MCF 10A (cell line): ENCODE results near the gene MAP3K3. TPM values are rescaled to one million over a fixed set of nuclear protein-coding genes. Genes with fewer than 3 reads are reported as not detected.

Experiments
- BruUV-seq: library from RNA; stranded (reverse); fragments of 400-500 nt; replicated peaks from 2 replicates; lab custom pipeline; 2021; lab: Mats Ljungman, UMichigan
- CTCF ChIA-PET: fragments of 300-600 bp; sonication (Branson Sonifier 250); formaldehyde crosslinking; extraction: SDS; loops from one replicate; lab custom pipeline; 2021; ENCODE audit warnings: antibody characterized with exemption, inconsistent platforms; lab: Yijun Ruan, JAX
- POLR2A ChIA-PET: fragments of 300-600, 350-650 bp; sonication (Branson Sonifier 250); formaldehyde crosslinking; extraction: SDS; loops from one replicate; lab custom pipeline; 2020; ENCODE audit warnings: antibody characterized with exemption, inconsistent platforms; lab: Yijun Ruan, JAX
- DNase-seq: peaks from one replicate; pipeline ENCODE4 v3.0.0-alpha.2; 2018; ENCODE audit not compliant: unreplicated experiment
- H3K27ac Mint-ChIP-seq: one replicate; pipeline ENCODE4 v1.8.0; 2022; ENCODE audit warnings: mild to moderate bottlenecking, low read depth, mixed read lengths; ENCODE audit not compliant: unreplicated experiment
- H3K27me3 Mint-ChIP-seq: one replicate; pipeline ENCODE4 v1.8.0; 2022; ENCODE audit warnings: mixed read lengths; ENCODE audit not compliant: insufficient read depth, unreplicated experiment
- H3K36me3 Mint-ChIP-seq: one replicate; pipeline ENCODE4 v1.8.0; 2022; ENCODE audit warnings: mild to moderate bottlenecking, moderate library complexity, mixed read lengths; ENCODE audit not compliant: insufficient read depth, unreplicated experiment
- H3K4me1 Mint-ChIP-seq: one replicate; pipeline ENCODE4 v1.8.0; 2022; ENCODE audit warnings: mixed read lengths; ENCODE audit not compliant: insufficient read depth, unreplicated experiment
- H3K4me3 Mint-ChIP-seq: one replicate; pipeline ENCODE4 v1.8.0; 2022; ENCODE audit warnings: mild to moderate bottlenecking, moderate library complexity, mixed read lengths; ENCODE audit not compliant: unreplicated experiment
- H3K9me3 Mint-ChIP-seq: one replicate; pipeline ENCODE4 v1.8.0; 2022; ENCODE audit warnings: mixed read lengths; ENCODE audit not compliant: unreplicated experiment
- CTCF ChIP-seq: fragments of 200-600 bp; IDR thresholded peaks from one replicate; pipeline ENCODE4 v1.8.0; 2022; ENCODE audit warnings: antibody characterized with exemption, mild to moderate bottlenecking; ENCODE audit not compliant: unreplicated experiment
- intact Hi-C: fragments of 100-400 bp; cut with micrococcal nuclease; formaldehyde crosslinking; loops from 2 replicates; pipeline ENCODE4 v1.14.1; 2022
- total RNA-seq: library from RNA; stranded (reverse); gene quantifications from 2 replicates; pipeline ENCODE4 v1.2.3, GENCODE V29; 2022

MAP3K3 gene
- total RNA-seq, 1 experiment from 2014 or later, result 12.8 TPM

DNA sequence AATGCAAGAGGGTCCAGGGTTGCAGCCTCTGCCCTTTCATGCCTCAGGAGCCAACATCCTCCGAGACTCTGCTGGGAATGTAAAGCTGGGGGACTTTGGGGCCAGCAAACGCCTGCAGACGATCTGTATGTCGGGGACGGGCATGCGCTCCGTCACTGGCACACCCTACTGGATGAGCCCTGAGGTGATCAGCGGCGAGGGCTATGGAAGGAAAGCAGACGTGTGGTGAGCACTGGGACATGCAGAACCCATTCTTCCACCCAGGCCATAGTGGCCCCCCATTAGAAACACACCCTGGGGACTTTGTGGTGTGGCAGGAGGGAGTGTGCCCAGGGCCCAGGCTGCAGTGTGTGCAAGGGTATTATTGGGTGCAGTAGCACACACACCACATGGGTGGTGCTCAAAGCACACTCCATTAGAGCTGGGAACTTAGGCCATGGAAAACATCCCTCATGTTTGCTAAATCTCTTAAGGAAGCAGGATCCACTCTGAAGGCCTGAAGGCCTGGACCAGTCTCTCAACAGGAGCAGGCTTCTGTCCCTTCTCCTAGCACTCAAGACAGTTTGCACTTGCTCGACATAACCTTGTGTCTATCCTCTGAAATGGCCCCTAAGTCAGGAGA lies 70.1 kb downstream of the MAP3K3 start:
- POLR2A ChIA-PET, result no interaction called here

DNA sequence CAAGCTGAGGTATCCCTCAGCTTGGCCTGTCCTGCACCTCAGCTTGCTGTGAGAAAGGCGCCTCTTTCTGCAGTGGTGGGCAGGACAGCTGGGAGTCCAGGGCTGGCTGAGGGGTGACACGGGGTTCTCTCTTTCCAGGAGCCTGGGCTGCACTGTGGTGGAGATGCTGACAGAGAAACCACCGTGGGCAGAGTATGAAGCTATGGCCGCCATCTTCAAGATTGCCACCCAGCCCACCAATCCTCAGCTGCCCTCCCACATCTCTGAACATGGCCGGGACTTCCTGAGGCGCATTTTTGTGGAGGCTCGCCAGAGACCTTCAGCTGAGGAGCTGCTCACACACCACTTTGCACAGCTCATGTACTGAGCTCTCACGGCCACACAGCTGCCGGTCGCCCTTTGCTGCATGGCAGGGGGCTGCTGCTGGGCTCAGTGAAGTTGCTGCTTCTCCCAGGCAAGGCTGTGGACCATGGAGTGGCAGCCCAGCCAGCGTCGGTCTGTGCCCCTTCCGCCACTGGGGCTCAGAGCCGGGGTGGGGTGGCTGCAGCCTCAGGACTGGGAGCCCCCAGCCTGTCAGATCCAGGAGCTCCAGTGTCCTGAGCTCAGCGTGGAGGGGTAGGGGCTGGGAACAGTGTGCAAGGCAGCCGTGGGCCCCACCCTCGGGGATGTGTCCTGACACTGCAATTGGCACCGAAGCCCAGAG lies 71.3 kb downstream of the MAP3K3 start:
- ChIA-PET POLR2A (no interaction called here), CTCF (interaction anchor here (0.7 kb wide), 1 partner anchor 8 kb away, joined by 3 read pairs; no protein-coding TSS in a partner anchor)
- H3K27me3 Mint-ChIP-seq, result no peaks in the 10 kb centered on the region
- peaks cover 32% of the 10 kb centered on the region for H3K36me3 Mint-ChIP-seq
- H3K4me1 Mint-ChIP-seq, result no peaks in the 10 kb centered on the region
- no TSS peak for BruUV-seq
- no peak overlapping the region for H3K27ac Mint-ChIP-seq
- TF ChIP-seq CTCF, result no peak
- intact Hi-C loops, result no loop called here
- no peaks in the 10 kb centered on the region for H3K9me3 Mint-ChIP-seq
- no peak overlapping the region for H3K4me3 Mint-ChIP-seq
- no peak for DNase-seq

More for the DNA sequence above, 70.1 kb downstream of the MAP3K3 start:
- H3K4me3 Mint-ChIP-seq, result no peak overlapping the region
- intact Hi-C loops, result no loop called here
- H3K36me3 Mint-ChIP-seq, result peaks cover 32% of the 10 kb centered on the region
- DNase-seq, result no peak
- no peak overlapping the region for H3K27ac Mint-ChIP-seq
- H3K4me1 Mint-ChIP-seq, result no peaks in the 10 kb centered on the region
- H3K27me3 Mint-ChIP-seq, result no peaks in the 10 kb centered on the region
- CTCF ChIA-PET, result interaction anchor here (1.3 kb wide), 1 partner anchor 11 kb away, joined by 3 read pairs; no protein-coding TSS in a partner anchor
- no peak for TF ChIP-seq CTCF
- no TSS peak for BruUV-seq
- H3K9me3 Mint-ChIP-seq, result no peaks in the 10 kb centered on the region

GRCh38 chr17:63694229-63694949 lies 72.2 kb downstream of the MAP3K3 start:
- Mint-ChIP-seq H3K36me3 (peaks cover 32% of the 10 kb centered on the region), H3K27ac (no peak overlapping the region), H3K4me3 (no peak overlapping the region), H3K9me3 (no peaks in the 10 kb centered on the region), H3K27me3 (no peaks in the 10 kb centered on the region), H3K4me1 (no peaks in the 10 kb centered on the region)
- POLR2A ChIA-PET, result interaction anchor here (0.7 kb wide), 1 partner anchor 847 kb away, joined by 4 read pairs; no protein-coding TSS in a partner anchor
- no TSS peak for BruUV-seq
- TF ChIP-seq CTCF, result no peak
- no peak for DNase-seq
- CTCF ChIA-PET, result interaction anchor here (0.7 to 1.4 kb wide), 2 partner anchors 16 to 65 kb away, joined by 3 read pairs; no protein-coding TSS in a partner anchor
- intact Hi-C loops, result no loop called here
